Neutrophil (primary cell): ENCODE results near the gene ELMO1.

Experiments used
- H3K27ac ChIP-seq: fragments of 200-600 bp; sonication (generic); 2 replicates; pipeline ENCODE4 v1.5.1; 2016; ENCODE audit warnings: mild to moderate bottlenecking, moderate library complexity
- H3K27me3 ChIP-seq: fragments of 200-600 bp; sonication (generic); 2 replicates; pipeline ENCODE4 v1.6.0; 2016; ENCODE audit warnings: mild to moderate bottlenecking
- H3K36me3 ChIP-seq: fragments of 200-600 bp; sonication (generic); 2 replicates; pipeline ENCODE4 v1.5.1; 2017
- H3K4me1 ChIP-seq, 2 experiments: fragments of 200-600 bp in 1 of 2; sonication (generic) in 1 of 2; 1 replicate in 1 of 2; 2 replicates in 1 of 2; pipeline versions ENCODE4 v1.5.1 to v1.6.1; 2013 to 2016; ENCODE audit warnings: low read depth in 1 of 2, low read length in 1 of 2, mild to moderate bottlenecking in 1 of 2, moderate library complexity in 1 of 2; ENCODE audit not compliant: control insufficient read depth in 1 of 2, insufficient read depth in 1 of 2
- H3K4me3 ChIP-seq, 2 experiments: fragments of 200-600 bp in 1 of 2; sonication (generic) in 1 of 2; 1 replicate in 1 of 2; 2 replicates in 1 of 2; pipeline ENCODE4 v1.5.1; 2013 to 2016; ENCODE audit warnings: low read depth in 1 of 2, low read length in 1 of 2, mild to moderate bottlenecking in 1 of 2, moderate library complexity in 1 of 2
- H3K9me3 ChIP-seq: fragments of 200-600 bp; sonication (generic); 2 replicates; pipeline ENCODE4 v1.5.1; 2016
- CTCF ChIP-seq: fragments of 200-600 bp; sonication (generic); IDR thresholded peaks from 2 replicates; pipeline ENCODE4 v1.5.1; 2016; ENCODE audit warnings: antibody characterized with exemption

Gene ELMO1

GRCh38 chr7:36945612-36946400, 502.9 kb downstream of the ELMO1 start:
- Histone ChIP-seq H3K36me3 (peaks cover 5% of the 10 kb centered on the region), H3K4me3 (no peak overlapping the region), H3K27ac (no peak overlapping the region), H3K27me3 (no peaks in the 10 kb centered on the region), H3K9me3 (no peaks in the 10 kb centered on the region), H3K4me1 (peaks cover 4 to 10% of the 10 kb centered on the region in 2 experiments)
- TF ChIP-seq CTCF, result no peak

GRCh38 chr7:36944838-36945237, 503.8 kb downstream of the ELMO1 start:
- Histone ChIP-seq H3K4me3 (no peak overlapping the region), H3K27me3 (no peaks in the 10 kb centered on the region), H3K4me1 (peaks cover 0 to 4% of the 10 kb centered on the region in 2 experiments), H3K36me3 (peaks cover 5% of the 10 kb centered on the region), H3K27ac (no peak overlapping the region), H3K9me3 (no peaks in the 10 kb centered on the region)
- TF ChIP-seq CTCF, result no peak

- no peaks in the 10 kb centered on the region for H3K9me3 ChIP-seq
- H3K36me3 ChIP-seq, result peaks cover 5% of the 10 kb centered on the region
- no peak for TF ChIP-seq CTCF
- no peaks in the 10 kb centered on the region for H3K27me3 ChIP-seq
- no peak overlapping the region for H3K27ac ChIP-seq
- H3K4me1 ChIP-seq, result no peaks in the 10 kb centered on the region
- H3K4me3 ChIP-seq, result no peak overlapping the region
Measured at GRCh38 chr7:36943591-36944435, 504.9 kb downstream of the ELMO1 start.

- no peaks in the 10 kb centered on the region for H3K4me1 ChIP-seq
- no peak overlapping the region for H3K4me3 ChIP-seq
- TF ChIP-seq CTCF, result no peak
- H3K36me3 ChIP-seq, result peaks cover 5% of the 10 kb centered on the region
- H3K27me3 ChIP-seq, result no peaks in the 10 kb centered on the region
- H3K9me3 ChIP-seq, result no peaks in the 10 kb centered on the region
- no peak overlapping the region for H3K27ac ChIP-seq
Measured at GRCh38 chr7:36942955-36943354, 505.7 kb downstream of the ELMO1 start.

GRCh38 chr7:36942541-36942940, 506.1 kb downstream of the ELMO1 start:
- H3K4me1 ChIP-seq, result no peaks in the 10 kb centered on the region
- H3K4me3 ChIP-seq, result no peak overlapping the region
- no peaks in the 10 kb centered on the region for H3K9me3 ChIP-seq
- H3K27me3 ChIP-seq, result no peaks in the 10 kb centered on the region
- peaks cover 5% of the 10 kb centered on the region for H3K36me3 ChIP-seq
- no peak overlapping the region for H3K27ac ChIP-seq
- no peak for TF ChIP-seq CTCF
